Kidney (tissue), 14 donors: ENCODE measurements around the gene GRPEL1. TPM values are rescaled to one million over a fixed set of nuclear protein-coding genes. Genes with fewer than 3 reads are reported as not detected.

Source experiments
- DNase-seq, 5 donors: peaks; one replicate each; pipeline ENCODE4 v3.0.0-alpha.2; 2013 to 2020
- FAIRE-seq: peaks from 2 replicates; lab custom pipeline; 2012; peaks lifted over from hg19 to GRCh38; lab: Jason Lieb, UNC
- H3K27ac ChIP-seq, 2 donors: one replicate each; pipeline ENCODE4 v1.7.0; 2013; ENCODE audit warnings: low read depth in 2 of 2, low read length in 2 of 2, inconsistent platforms in 1 of 2
- H3K27me3 ChIP-seq: one replicate; pipeline ENCODE4 v1.7.1; 2013; ENCODE audit warnings: low read length, inconsistent platforms; ENCODE audit not compliant: control insufficient read depth, insufficient read depth
- H3K36me3 ChIP-seq, 3 donors: one replicate each; pipeline versions ENCODE4 v1.7.0 to v1.7.1; 2013; ENCODE audit warnings: low read length in 3 of 3, control low read depth in 1 of 3, inconsistent platforms in 1 of 3; ENCODE audit not compliant: insufficient read depth in 3 of 3, control insufficient read depth in 2 of 3
- H3K4me1 ChIP-seq, 3 donors: one replicate each; pipeline versions ENCODE4 v1.7.0 to v1.7.1; 2013; ENCODE audit warnings: low read length in 3 of 3, inconsistent platforms in 1 of 3, low read depth in 1 of 3; ENCODE audit not compliant: control insufficient read depth in 2 of 3, insufficient read depth in 2 of 3
- H3K4me3 ChIP-seq, 3 donors: one replicate each; pipeline versions ENCODE4 v1.7.0 to v1.8.1; 2013; ENCODE audit warnings: low read length in 3 of 3, control low read depth in 1 of 3, inconsistent platforms in 1 of 3
- H3K9ac ChIP-seq, 3 donors: one replicate each; pipeline versions ENCODE4 v1.7.0 to v1.7.1; 2013; ENCODE audit warnings: low read length in 3 of 3, control low read depth in 1 of 3, inconsistent platforms in 1 of 3
- H3K9me3 ChIP-seq, 3 donors: one replicate each; pipeline versions ENCODE4 v1.7.0 to v1.7.1; 2013; ENCODE audit warnings: low read length in 3 of 3, control low read depth in 1 of 3, inconsistent platforms in 1 of 3; ENCODE audit not compliant: control insufficient read depth in 2 of 3, insufficient read depth in 1 of 3
- CTCF ChIP-seq: IDR thresholded peaks from 3 replicates; pipeline ENCODE4 v1.5.1; 2012; ENCODE audit warnings: mild to moderate bottlenecking, moderate library complexity, borderline replicate concordance; ENCODE audit not compliant: insufficient read depth; ENCODE audit errors: extremely low read depth
- intact Hi-C: fragments of 100-400 bp; cut with DNase I; formaldehyde crosslinking; loops from one replicate; pipeline ENCODE4 v1.11.1; 2022
- polyA plus RNA-seq: library from polyadenylated mRNA; stranded (reverse); fragments of 350-450 nt; fragmentation: Illumina TruSeq; extraction: RNeasy Lipid Tissue Mini Kit (QIAGEN cat#74804); gene quantifications from one replicate; pipeline ENCODE4 v1.2.3, GENCODE V29; 2014; ENCODE audit warnings: low read depth, low replicate concordance; ENCODE audit not compliant: insufficient read depth
- total RNA-seq: library from RNA; stranded (reverse); fragmentation: NEBNext Ultra II Directional; extraction: Animal tissue kit (Norgen Biotek cat#: 25700); gene quantifications from one replicate; pipeline ENCODE4 v1.2.1, GENCODE V29; 2021
- donor health status: control.
- donor health status: control.
- donor health status: control.
- donor health status: control.
- donor health status: control.
- donor health status: DM: yes; HTN: yes; CAD: no.
- donor health status: Normal renal cell carcinoma (clear cell type).

GRPEL1 gene
- total and polyA plus RNA-seq, 2 donors from 2014 or later: 27.4 to 84.9 TPM

GRCh38 chr4:7045961-7046921, 21.6 kb downstream of the GRPEL1 start:
- Histone ChIP-seq H3K9me3 (no peaks in the 10 kb centered on the region), H3K27ac (no peak overlapping the region), H3K4me3 (peak overlapping the region in 2 of 3 donors; percentile 30 to 89), H3K9ac (peak overlapping the region in 1 of 3 donors; percentile 38), H3K27me3 (no peaks in the 10 kb centered on the region), H3K36me3 (no peaks in the 10 kb centered on the region), H3K4me1 (peaks cover 2 to 36% (median 25%) of the 10 kb centered on the region in 3 donors)
- intact Hi-C loops: no loop called here
- DNase-seq (peak in 1 of 5 donors; percentile 88), FAIRE-seq (no peak)
- TF ChIP-seq CTCF: no peak

GRCh38 chr4:7045553-7045952, 22.3 kb downstream of the GRPEL1 start:
- H3K4me3 ChIP-seq: peak overlapping the region in 2 of 3 donors; percentile 30 to 89
- FAIRE-seq: no peak
- H3K27ac ChIP-seq: no peak overlapping the region
- TF ChIP-seq CTCF: no peak
- intact Hi-C loops: no loop called here
- no peaks in the 10 kb centered on the region for H3K9me3 ChIP-seq
- no peaks in the 10 kb centered on the region for H3K36me3 ChIP-seq
- H3K9ac ChIP-seq: peak overlapping the region in 1 of 3 donors; percentile 74
- H3K4me1 ChIP-seq: peaks cover 2 to 37% (median 25%) of the 10 kb centered on the region in 3 donors
- no peak for DNase-seq
- no peaks in the 10 kb centered on the region for H3K27me3 ChIP-seq

GRCh38 chr4:7044137-7044930, 23.5 kb downstream of the GRPEL1 start:
- no peak for DNase-seq
- Histone ChIP-seq H3K9me3 (no peaks in the 10 kb centered on the region), H3K9ac (peak overlapping the region; percentile 48 to 81 (median 74)), H3K4me1 (peaks cover 2 to 37% (median 25%) of the 10 kb centered on the region in 3 donors), H3K27me3 (no peaks in the 10 kb centered on the region), H3K36me3 (no peaks in the 10 kb centered on the region), H3K4me3 (peak overlapping the region; percentile 75 to 94 (median 89)), H3K27ac (peak overlapping the region; percentile 86 to 88)
- TF ChIP-seq CTCF: no peak
- intact Hi-C loops: no loop called here
- FAIRE-seq: no peak
